ENCODE data around the gene CAMTA1. TPM values are rescaled to one million over a fixed set of nuclear protein-coding genes. Genes with fewer than 3 reads are reported as not detected.

The CAMTA1 gene
- polyA plus RNA-seq, 1 donor from 2014 or later: 162 TPM

DNA sequence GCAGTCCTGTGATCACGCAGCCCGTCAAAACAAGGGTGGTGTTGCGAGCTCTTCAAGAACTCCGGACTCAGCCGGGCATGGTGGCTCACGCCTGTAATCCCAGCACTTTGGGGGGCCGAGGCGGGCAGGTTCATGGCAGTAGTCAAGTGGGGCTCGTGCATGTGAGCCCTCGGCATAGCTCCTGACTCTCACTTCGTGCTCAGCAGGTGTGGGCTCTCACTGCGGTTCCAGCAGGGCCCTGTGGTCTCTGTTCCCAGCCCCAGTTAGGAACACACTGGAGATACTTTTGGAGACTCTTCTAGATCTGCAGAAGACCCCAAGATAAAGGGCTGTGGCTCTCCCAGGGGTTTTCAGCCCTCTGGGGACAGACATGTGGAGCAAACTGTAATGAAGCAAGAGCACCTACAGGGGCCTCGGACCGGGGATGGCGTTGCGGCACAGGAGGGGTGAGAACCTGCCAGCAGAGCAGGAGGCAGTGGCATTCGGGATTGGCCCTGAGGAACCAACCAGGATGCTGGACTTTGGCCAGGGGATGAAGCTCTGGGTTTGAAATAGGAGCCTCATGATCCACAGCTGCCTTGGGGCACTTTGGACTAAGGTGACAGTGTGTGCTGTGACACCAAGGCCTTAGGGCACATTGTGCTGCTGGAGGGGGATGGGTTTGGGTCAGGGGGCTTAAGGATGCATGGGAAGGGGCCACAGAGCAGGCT lies 443.2 kb downstream of the CAMTA1 start:
- no peak overlapping the region for H3K9ac ChIP-seq (ENCODE audit: low read length)
- TF ChIP-seq POLR2AphosphoS5 (IDR thresholded peaks at IDR 0.05) (no peak), MXI1 (conservative IDR thresholded peaks at IDR 0.05; ENCODE audit: poor library complexity, severe bottlenecking) (no peak), SMC3 (conservative IDR thresholded peaks at IDR 0.05; ENCODE audit: poor library complexity) (no peak), RAD21 (conservative IDR thresholded peaks at IDR 0.05) (no peak), EP300 (conservative IDR thresholded peaks at IDR 0.05; ENCODE audit: poor library complexity, severe bottlenecking) (no peak), EZH2 (IDR thresholded peaks at IDR 0.05; ENCODE audit: borderline replicate concordance, insufficient read depth, low read length, poor library complexity, severe bottlenecking) (no peak), TAF1 (IDR thresholded peaks at IDR 0.05; ENCODE audit: low read depth) (no peak)
- TF ChIP-seq, protein P1, sequence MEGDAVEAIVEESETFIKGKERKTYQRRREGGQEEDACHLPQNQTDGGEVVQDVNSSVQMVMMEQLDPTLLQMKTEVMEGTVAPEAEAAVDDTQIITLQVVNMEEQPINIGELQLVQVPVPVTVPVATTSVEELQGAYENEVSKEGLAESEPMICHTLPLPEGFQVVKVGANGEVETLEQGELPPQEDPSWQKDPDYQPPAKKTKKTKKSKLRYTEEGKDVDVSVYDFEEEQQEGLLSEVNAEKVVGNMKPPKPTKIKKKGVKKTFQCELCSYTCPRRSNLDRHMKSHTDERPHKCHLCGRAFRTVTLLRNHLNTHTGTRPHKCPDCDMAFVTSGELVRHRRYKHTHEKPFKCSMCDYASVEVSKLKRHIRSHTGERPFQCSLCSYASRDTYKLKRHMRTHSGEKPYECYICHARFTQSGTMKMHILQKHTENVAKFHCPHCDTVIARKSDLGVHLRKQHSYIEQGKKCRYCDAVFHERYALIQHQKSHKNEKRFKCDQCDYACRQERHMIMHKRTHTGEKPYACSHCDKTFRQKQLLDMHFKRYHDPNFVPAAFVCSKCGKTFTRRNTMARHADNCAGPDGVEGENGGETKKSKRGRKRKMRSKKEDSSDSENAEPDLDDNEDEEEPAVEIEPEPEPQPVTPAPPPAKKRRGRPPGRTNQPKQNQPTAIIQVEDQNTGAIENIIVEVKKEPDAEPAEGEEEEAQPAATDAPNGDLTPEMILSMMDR (IDR thresholded peaks at IDR 0.05; ENCODE audit: poor library complexity, severe bottlenecking): no peak
- TF ChIP-seq, protein P2, sequence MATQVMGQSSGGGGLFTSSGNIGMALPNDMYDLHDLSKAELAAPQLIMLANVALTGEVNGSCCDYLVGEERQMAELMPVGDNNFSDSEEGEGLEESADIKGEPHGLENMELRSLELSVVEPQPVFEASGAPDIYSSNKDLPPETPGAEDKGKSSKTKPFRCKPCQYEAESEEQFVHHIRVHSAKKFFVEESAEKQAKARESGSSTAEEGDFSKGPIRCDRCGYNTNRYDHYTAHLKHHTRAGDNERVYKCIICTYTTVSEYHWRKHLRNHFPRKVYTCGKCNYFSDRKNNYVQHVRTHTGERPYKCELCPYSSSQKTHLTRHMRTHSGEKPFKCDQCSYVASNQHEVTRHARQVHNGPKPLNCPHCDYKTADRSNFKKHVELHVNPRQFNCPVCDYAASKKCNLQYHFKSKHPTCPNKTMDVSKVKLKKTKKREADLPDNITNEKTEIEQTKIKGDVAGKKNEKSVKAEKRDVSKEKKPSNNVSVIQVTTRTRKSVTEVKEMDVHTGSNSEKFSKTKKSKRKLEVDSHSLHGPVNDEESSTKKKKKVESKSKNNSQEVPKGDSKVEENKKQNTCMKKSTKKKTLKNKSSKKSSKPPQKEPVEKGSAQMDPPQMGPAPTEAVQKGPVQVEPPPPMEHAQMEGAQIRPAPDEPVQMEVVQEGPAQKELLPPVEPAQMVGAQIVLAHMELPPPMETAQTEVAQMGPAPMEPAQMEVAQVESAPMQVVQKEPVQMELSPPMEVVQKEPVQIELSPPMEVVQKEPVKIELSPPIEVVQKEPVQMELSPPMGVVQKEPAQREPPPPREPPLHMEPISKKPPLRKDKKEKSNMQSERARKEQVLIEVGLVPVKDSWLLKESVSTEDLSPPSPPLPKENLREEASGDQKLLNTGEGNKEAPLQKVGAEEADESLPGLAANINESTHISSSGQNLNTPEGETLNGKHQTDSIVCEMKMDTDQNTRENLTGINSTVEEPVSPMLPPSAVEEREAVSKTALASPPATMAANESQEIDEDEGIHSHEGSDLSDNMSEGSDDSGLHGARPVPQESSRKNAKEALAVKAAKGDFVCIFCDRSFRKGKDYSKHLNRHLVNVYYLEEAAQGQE (IDR thresholded peaks at IDR 0.05; ENCODE audit: borderline replicate concordance): no peak
- no peaks in the 10 kb centered on the region for H3K9me2 ChIP-seq (ENCODE audit: insufficient read depth, low read length)
- no peak overlapping the region for H3K27ac ChIP-seq (ENCODE audit: low read length)
- H3K27me3 ChIP-seq (ENCODE audit: insufficient read depth, low read depth, low read length): no peaks in the 10 kb centered on the region
- H3K79me2 ChIP-seq (replicated peaks; ENCODE audit: insufficient read depth, low read length): no peaks in the 10 kb centered on the region
- no peaks in the 10 kb centered on the region for H3K9me3 ChIP-seq (ENCODE audit: low read length)
- no peaks in the 10 kb centered on the region for H3K36me3 ChIP-seq (ENCODE audit: insufficient read depth, low read length)
- no peak overlapping the region for H3K4me2 ChIP-seq (ENCODE audit: low read length)
- no peak overlapping the region for H3K4me3 ChIP-seq (ENCODE audit: low read length)
- no peaks in the 10 kb centered on the region for H4K20me1 ChIP-seq (ENCODE audit: insufficient read depth)
- H2AFZ ChIP-seq (ENCODE audit: low read depth, low read length): no peak overlapping the region
- no peaks in the 10 kb centered on the region for H3F3A ChIP-seq (ENCODE audit: insufficient read depth, low read length, poor library complexity, severe bottlenecking)

DNA sequence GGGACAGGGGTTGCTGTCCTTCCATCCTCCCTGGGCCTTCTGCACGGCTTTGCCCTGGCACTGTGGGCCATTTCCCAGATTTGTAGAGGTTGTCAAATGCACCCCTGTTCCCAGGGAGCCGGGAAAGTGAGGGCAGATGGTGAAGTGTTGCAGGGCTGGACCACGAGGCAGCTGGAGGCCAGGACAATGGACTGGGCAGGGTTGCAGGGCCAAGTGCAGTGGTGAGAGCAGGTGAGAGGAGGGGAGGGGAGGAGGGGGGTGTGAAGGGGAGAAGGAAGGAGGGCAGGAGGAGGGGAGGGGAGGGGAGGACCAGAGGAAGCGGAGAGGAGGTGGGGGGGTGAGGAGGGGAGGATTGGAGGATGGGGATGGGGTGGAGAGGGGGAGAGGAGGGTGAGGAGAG lies 443.9 kb downstream of the CAMTA1 start:
- Histone ChIP-seq H3K4me3 (ENCODE audit: low read length) (no peak overlapping the region), H3K79me2 (replicated peaks; ENCODE audit: insufficient read depth, low read length) (no peaks in the 10 kb centered on the region), H3K9me2 (ENCODE audit: insufficient read depth, low read length) (no peaks in the 10 kb centered on the region), H3K9me3 (ENCODE audit: low read length) (no peaks in the 10 kb centered on the region), H3K9ac (ENCODE audit: low read length) (no peak overlapping the region), H3K27ac (ENCODE audit: low read length) (no peak overlapping the region), H2AFZ (ENCODE audit: low read depth, low read length) (no peak overlapping the region), H3F3A (ENCODE audit: insufficient read depth, low read length, poor library complexity, severe bottlenecking) (no peaks in the 10 kb centered on the region), H3K4me2 (ENCODE audit: low read length) (no peak overlapping the region), H3K27me3 (ENCODE audit: insufficient read depth, low read depth, low read length) (no peaks in the 10 kb centered on the region), H4K20me1 (ENCODE audit: insufficient read depth) (no peaks in the 10 kb centered on the region), H3K36me3 (ENCODE audit: insufficient read depth, low read length) (no peaks in the 10 kb centered on the region)
- TF ChIP-seq, protein P1 (IDR thresholded peaks at IDR 0.05; ENCODE audit: poor library complexity, severe bottlenecking): no peak
- TF ChIP-seq EZH2 (IDR thresholded peaks at IDR 0.05; ENCODE audit: borderline replicate concordance, insufficient read depth, low read length, poor library complexity, severe bottlenecking) (no peak), MXI1 (conservative IDR thresholded peaks at IDR 0.05; ENCODE audit: poor library complexity, severe bottlenecking) (no peak), SMC3 (conservative IDR thresholded peaks at IDR 0.05; ENCODE audit: poor library complexity) (no peak), TAF1 (IDR thresholded peaks at IDR 0.05; ENCODE audit: low read depth) (no peak), EP300 (conservative IDR thresholded peaks at IDR 0.05; ENCODE audit: poor library complexity, severe bottlenecking) (no peak), POLR2AphosphoS5 (IDR thresholded peaks at IDR 0.05) (no peak)
- TF ChIP-seq, protein P2 (IDR thresholded peaks at IDR 0.05; ENCODE audit: borderline replicate concordance): no peak

Data from neural cell (in vitro differentiated cells).